HEK293 (cell line): ENCODE data around the gene TMEM37.

Experiments
- CTCF ChIA-PET: fragments of 350-600 bp; formaldehyde crosslinking; extraction: SDS; loops from one replicate; lab custom pipeline; 2021; ENCODE audit warnings: antibody characterized with exemption; lab: Yijun Ruan, JAX
- POLR2A ChIA-PET: fragments of 300-600 bp; formaldehyde crosslinking; extraction: SDS; loops from one replicate; lab custom pipeline; 2020; ENCODE audit warnings: antibody characterized with exemption, inconsistent platforms; lab: Yijun Ruan, JAX
- H3K27ac ChIP-seq: fragments of 200-500 bp; sonication (Bioruptor generic); 2 replicates; pipeline ENCODE4 v1.5.1; 2014; ENCODE audit warnings: low read depth, low read length, control low read depth, inconsistent platforms; ENCODE audit errors: extremely low read depth
- H3K36me3 ChIP-seq, 2 experiments: fragments of 200-500 bp in 1 of 2; sonication (Bioruptor generic) in 1 of 2; 1 replicate in 1 of 2; 2 replicates in 1 of 2; pipeline ENCODE4 v1.5.1; 2014 to 2017; ENCODE audit warnings: inconsistent platforms in 2 of 2, low read length in 2 of 2; ENCODE audit not compliant: control insufficient read depth in 2 of 2, insufficient read depth in 1 of 2
- H3K4me1 ChIP-seq: fragments of 200-500 bp; sonication (Bioruptor generic); 2 replicates; pipeline ENCODE4 v1.5.1; 2014; ENCODE audit warnings: mild to moderate bottlenecking, low read length, inconsistent platforms; ENCODE audit not compliant: control insufficient read depth, insufficient read depth
- H3K4me3 ChIP-seq: 2 replicates; pipeline ENCODE4 v1.5.1; 2011; ENCODE audit warnings: low read depth, mild to moderate bottlenecking, control low read depth, low read length, moderate library complexity
- H3K9me3 ChIP-seq: fragments of 200-500 bp; sonication (Bioruptor generic); 2 replicates; pipeline ENCODE4 v1.5.1; 2014; ENCODE audit warnings: low read depth, low read length, inconsistent platforms; ENCODE audit not compliant: control insufficient read depth, insufficient read depth
- AEBP2 ChIP-seq: fragments of 450-650 bp; formaldehyde crosslinking; IDR thresholded peaks from 2 replicates; pipeline ENCODE4 v1.5.1; 2016; ENCODE audit warnings: missing biosample characterization, missing genetic modification characterization, borderline replicate concordance
- BCL11B ChIP-seq: fragments of 450-650 bp; formaldehyde crosslinking; IDR thresholded peaks from 2 replicates; pipeline ENCODE4 v1.5.1; 2016; ENCODE audit warnings: low read depth, missing biosample characterization, missing genetic modification characterization
- KLF1 ChIP-seq: fragments of 450-650 bp; formaldehyde crosslinking; IDR thresholded peaks from 2 replicates; pipeline ENCODE4 v1.5.1; 2016; ENCODE audit warnings: missing biosample characterization, missing genetic modification characterization
- PRDM1 ChIP-seq: fragments of 450-650 bp; formaldehyde crosslinking; IDR thresholded peaks from 2 replicates; pipeline ENCODE4; 2016; ENCODE audit warnings: missing biosample characterization, missing genetic modification characterization
- SALL2 ChIP-seq: fragments of 450-650 bp; formaldehyde crosslinking; IDR thresholded peaks from 2 replicates; pipeline ENCODE4 v1.5.0; 2017; ENCODE audit warnings: missing biosample characterization, mild to moderate bottlenecking, missing genetic modification characterization, borderline replicate concordance
- ZBTB10 ChIP-seq: fragments of 450-650 bp; formaldehyde crosslinking; IDR thresholded peaks from 2 replicates; pipeline ENCODE4 v1.5.1; 2016; ENCODE audit warnings: missing biosample characterization, missing genetic modification characterization
- ZBTB21 ChIP-seq: fragments of 450-650 bp; formaldehyde crosslinking; IDR thresholded peaks from 2 replicates; pipeline ENCODE4 v1.5.1; 2017; ENCODE audit warnings: missing biosample characterization, missing genetic modification characterization
- ZBTB26 ChIP-seq: fragments of 450-650 bp; formaldehyde crosslinking; optimal IDR thresholded peaks from 2 replicates; pipeline ENCODE3; 2016; ENCODE audit warnings: missing biosample characterization, mild to moderate bottlenecking, missing genetic modification characterization
- ZBTB6 ChIP-seq: fragments of 450-650 bp; formaldehyde crosslinking; IDR thresholded peaks from 2 replicates; pipeline ENCODE4 v1.5.1; 2017; ENCODE audit warnings: missing biosample characterization, missing genetic modification characterization
- ZNF174 ChIP-seq: fragments of 450-650 bp; formaldehyde crosslinking; IDR thresholded peaks from 2 replicates; pipeline ENCODE4 v1.5.0; 2017; ENCODE audit warnings: missing biosample characterization, mild to moderate bottlenecking, missing genetic modification characterization
- ZNF175 ChIP-seq: fragments of 450-650 bp; formaldehyde crosslinking; IDR thresholded peaks from 2 replicates; pipeline ENCODE4 v1.5.1; 2016; ENCODE audit warnings: missing biosample characterization, missing genetic modification characterization
- ZNF19 ChIP-seq: fragments of 450-650 bp; formaldehyde crosslinking; IDR thresholded peaks from 2 replicates; pipeline ENCODE4; 2016; ENCODE audit warnings: missing biosample characterization, missing genetic modification characterization, low read depth
- ZNF280C ChIP-seq: fragments of 450-650 bp; formaldehyde crosslinking; IDR thresholded peaks from 2 replicates; pipeline ENCODE4 v1.5.1; 2016; ENCODE audit warnings: missing biosample characterization, missing genetic modification characterization
- ZNF302 ChIP-seq: fragments of 450-650 bp; formaldehyde crosslinking; IDR thresholded peaks from 2 replicates; pipeline ENCODE4 v1.5.1; 2016; ENCODE audit warnings: missing biosample characterization, missing genetic modification characterization, low read depth
- ZNF449 ChIP-seq: fragments of 450-650 bp; formaldehyde crosslinking; IDR thresholded peaks from 2 replicates; pipeline ENCODE4 v1.5.1; 2017; ENCODE audit warnings: missing biosample characterization, mild to moderate bottlenecking, missing genetic modification characterization, moderate library complexity
- ZNF561 ChIP-seq: fragments of 450-650 bp; IDR thresholded peaks from 2 replicates; pipeline ENCODE4 v1.5.1; 2018; ENCODE audit warnings: missing biosample characterization, missing genetic modification characterization, borderline replicate concordance
- ZNF670 ChIP-seq: fragments of 450-650 bp; formaldehyde crosslinking; IDR thresholded peaks from 2 replicates; pipeline ENCODE4 v1.5.1; 2016; ENCODE audit warnings: missing biosample characterization, missing genetic modification characterization, low read depth
- ZNF704 ChIP-seq: fragments of 450-650 bp; formaldehyde crosslinking; IDR thresholded peaks from 2 replicates; pipeline ENCODE4 v1.5.1; 2016; ENCODE audit warnings: missing biosample characterization, missing genetic modification characterization
- ZNF843 ChIP-seq: fragments of 450-650 bp; formaldehyde crosslinking; IDR thresholded peaks from 2 replicates; pipeline ENCODE4 v1.5.1; 2016; ENCODE audit warnings: missing biosample characterization, missing genetic modification characterization

The TMEM37 gene

GRCh38 chr2:119439574-119440500 is 8.2 kb downstream of the TMEM37 start (continued):
- TF ChIP-seq ZBTB26 (tag by site-specific recombination), result no peak
- TF ChIP-seq ZNF175 (tag by site-specific recombination), result no peak
- no peak for TF ChIP-seq ZBTB10 (tag by site-specific recombination)
- TF ChIP-seq ZNF670 (tag by site-specific recombination), result no peak
- no peak for TF ChIP-seq SALL2 (tag by site-specific recombination)
- TF ChIP-seq ZNF280C (tag by site-specific recombination), result no peak
- no peak for TF ChIP-seq KLF1

- Histone ChIP-seq H3K27ac (no peak overlapping the region), H3K9me3 (no peaks in the 10 kb centered on the region), H3K36me3 (peaks cover 0 to 6% of the 10 kb centered on the region in 2 experiments; a peak in 1 of 3 replicates), H3K4me1 (no peaks in the 10 kb centered on the region), H3K4me3 (no peak overlapping the region)
- POLR2A ChIA-PET, result interaction anchor here (1.3 kb wide), 1 partner anchor 9 kb away, joined by 4 read pairs; the partner anchor contains the start of gene TMEM37
- CTCF ChIA-PET, result interaction anchor here (0.8 to 1.5 kb wide), 2 partner anchors 21 to 36 kb away, joined by 5 to 7 read pairs; no protein-coding TSS in a partner anchor
- TF ChIP-seq PRDM1, result no peak
- TF ChIP-seq ZNF449, result no peak
- no peak for TF ChIP-seq ZNF561 (tag by site-specific recombination)
- TF ChIP-seq ZBTB21, result no peak
- TF ChIP-seq ZNF704 (tag by site-specific recombination), result no peak
- TF ChIP-seq ZNF19 (tag by site-specific recombination), result no peak
- TF ChIP-seq AEBP2 (tag by site-specific recombination), result no peak
- no peak for TF ChIP-seq ZBTB6 (tag by site-specific recombination)
- no peak for TF ChIP-seq BCL11B (tag by site-specific recombination)
- TF ChIP-seq ZNF174 (tag by site-specific recombination), result no peak
- TF ChIP-seq ZNF302 (tag by site-specific recombination), result no peak
- TF ChIP-seq ZNF843 (tag by site-specific recombination), result no peak
Observed at GRCh38 chr2:119440501-119440870, 8.8 kb downstream of the TMEM37 start.
